MCF 10A (cell line): Measurements from ENCODE around the gene FOLR3. TPM values are rescaled to one million over a fixed set of nuclear protein-coding genes. Genes with fewer than 3 reads are reported as not detected.

Experiments used
- BruUV-seq: library from RNA; stranded (reverse); fragments of 400-500 nt; replicated peaks from 2 replicates; lab custom pipeline; 2021; lab: Mats Ljungman, UMichigan
- CTCF ChIA-PET: fragments of 300-600 bp; sonication (Branson Sonifier 250); formaldehyde crosslinking; extraction: SDS; loops from one replicate; lab custom pipeline; 2021; ENCODE audit warnings: antibody characterized with exemption, inconsistent platforms; lab: Yijun Ruan, JAX
- POLR2A ChIA-PET: fragments of 300-600, 350-650 bp; sonication (Branson Sonifier 250); formaldehyde crosslinking; extraction: SDS; loops from one replicate; lab custom pipeline; 2020; ENCODE audit warnings: antibody characterized with exemption, inconsistent platforms; lab: Yijun Ruan, JAX
- DNase-seq: peaks from one replicate; pipeline ENCODE4 v3.0.0-alpha.2; 2018; ENCODE audit not compliant: unreplicated experiment
- H3K27ac Mint-ChIP-seq: one replicate; pipeline ENCODE4 v1.8.0; 2022; ENCODE audit warnings: mild to moderate bottlenecking, low read depth, mixed read lengths; ENCODE audit not compliant: unreplicated experiment
- H3K27me3 Mint-ChIP-seq: one replicate; pipeline ENCODE4 v1.8.0; 2022; ENCODE audit warnings: mixed read lengths; ENCODE audit not compliant: insufficient read depth, unreplicated experiment
- H3K36me3 Mint-ChIP-seq: one replicate; pipeline ENCODE4 v1.8.0; 2022; ENCODE audit warnings: mild to moderate bottlenecking, moderate library complexity, mixed read lengths; ENCODE audit not compliant: insufficient read depth, unreplicated experiment
- H3K4me1 Mint-ChIP-seq: one replicate; pipeline ENCODE4 v1.8.0; 2022; ENCODE audit warnings: mixed read lengths; ENCODE audit not compliant: insufficient read depth, unreplicated experiment
- H3K4me3 Mint-ChIP-seq: one replicate; pipeline ENCODE4 v1.8.0; 2022; ENCODE audit warnings: mild to moderate bottlenecking, moderate library complexity, mixed read lengths; ENCODE audit not compliant: unreplicated experiment
- H3K9me3 Mint-ChIP-seq: one replicate; pipeline ENCODE4 v1.8.0; 2022; ENCODE audit warnings: mixed read lengths; ENCODE audit not compliant: unreplicated experiment
- CTCF ChIP-seq: fragments of 200-600 bp; IDR thresholded peaks from one replicate; pipeline ENCODE4 v1.8.0; 2022; ENCODE audit warnings: antibody characterized with exemption, mild to moderate bottlenecking; ENCODE audit not compliant: unreplicated experiment
- intact Hi-C: fragments of 100-400 bp; cut with micrococcal nuclease; formaldehyde crosslinking; loops from 2 replicates; pipeline ENCODE4 v1.14.1; 2022
- total RNA-seq: library from RNA; stranded (reverse); gene quantifications from 2 replicates; pipeline ENCODE4 v1.2.3, GENCODE V29; 2022

The FOLR3 gene
- total RNA-seq, 1 experiment from 2014 or later = 2.0 TPM

GRCh38 chr11:72100009-72100408 lies 35.5 kb upstream of the FOLR3 start:
- intact Hi-C loops = no loop called here
- peaks cover 69% of the 10 kb centered on the region for H3K36me3 Mint-ChIP-seq
- no TSS peak for BruUV-seq
- POLR2A ChIA-PET = interaction anchor here (0.9 to 6.7 kb wide), 10 partner anchors 8 to 123 kb away, joined by 3 to 73 read pairs (median 12); partner anchors contain the start of gene ANAPC15
- H3K27me3 Mint-ChIP-seq = no peaks in the 10 kb centered on the region
- no peak for TF ChIP-seq CTCF
- CTCF ChIA-PET = interaction anchor here (0.6 to 6.3 kb wide), 6 partner anchors 9 to 83 kb away, joined by 3 to 47 read pairs (median 28); no protein-coding TSS in a partner anchor
- no peak for DNase-seq
- peaks cover 43% of the 10 kb centered on the region for H3K4me1 Mint-ChIP-seq
- no peaks in the 10 kb centered on the region for H3K9me3 Mint-ChIP-seq
- H3K4me3 Mint-ChIP-seq = no peak overlapping the region
- peak overlapping the region; percentile 100 for H3K27ac Mint-ChIP-seq

GRCh38 chr11:72100462-72100861 lies 35.1 kb upstream of the FOLR3 start:
- Mint-ChIP-seq H3K27me3 (no peaks in the 10 kb centered on the region), H3K27ac (peak overlapping the region; percentile 100), H3K9me3 (no peaks in the 10 kb centered on the region), H3K36me3 (peaks cover 67% of the 10 kb centered on the region), H3K4me1 (peaks cover 43% of the 10 kb centered on the region), H3K4me3 (no peak overlapping the region)
- no peak for DNase-seq
- no TSS peak for BruUV-seq
- intact Hi-C loops = no loop called here
- CTCF ChIA-PET = interaction anchor here (0.6 to 6.3 kb wide), 8 partner anchors 10 to 314 kb away, joined by 3 to 47 read pairs (median 16); no protein-coding TSS in a partner anchor
- POLR2A ChIA-PET = interaction anchor here (0.9 to 6.7 kb wide), 10 partner anchors 8 to 122 kb away, joined by 3 to 73 read pairs (median 12); partner anchors contain the start of gene ANAPC15
- TF ChIP-seq CTCF = no peak

GRCh38 chr11:72102162-72102561 lies 33.4 kb upstream of the FOLR3 start:
- H3K36me3 Mint-ChIP-seq = peaks cover 57% of the 10 kb centered on the region
- H3K4me1 Mint-ChIP-seq = peaks cover 43% of the 10 kb centered on the region
- H3K4me3 Mint-ChIP-seq = peak overlapping the region; percentile 100
- H3K27me3 Mint-ChIP-seq = no peaks in the 10 kb centered on the region
- TF ChIP-seq CTCF = no peak
- no peak for DNase-seq
- peak overlapping the region; percentile 100 for H3K27ac Mint-ChIP-seq
- no TSS peak for BruUV-seq
- POLR2A ChIA-PET = interaction anchor here (0.7 to 6.7 kb wide), 25 partner anchors 10 to 329 kb away, joined by 3 to 73 read pairs (median 5); partner anchors contain the start of genes ANAPC15, INPPL1 and RNF121
- H3K9me3 Mint-ChIP-seq = no peaks in the 10 kb centered on the region
- intact Hi-C loops = loop anchor here (2.0 kb wide), 1 partner anchor 123 kb away; the partner anchor contains the start of gene INPPL1
- CTCF ChIA-PET = interaction anchor here (0.8 to 6.3 kb wide), 9 partner anchors 9 to 344 kb away, joined by 3 to 47 read pairs (median 8); no protein-coding TSS in a partner anchor

GRCh38 chr11:72102631-72102945 lies 32.9 kb upstream of the FOLR3 start:
- ChIA-PET POLR2A (interaction anchor here (0.7 to 6.7 kb wide), 23 partner anchors 10 to 328 kb away, joined by 3 to 73 read pairs (median 5); partner anchors contain the start of genes ANAPC15 and RNF121), CTCF (interaction anchor here (0.8 to 6.3 kb wide), 8 partner anchors 8 to 343 kb away, joined by 3 to 47 read pairs (median 6); no protein-coding TSS in a partner anchor)
- no peak for DNase-seq
- Mint-ChIP-seq H3K9me3 (no peaks in the 10 kb centered on the region), H3K27ac (peak overlapping the region; percentile 100), H3K27me3 (no peaks in the 10 kb centered on the region), H3K36me3 (peaks cover 55% of the 10 kb centered on the region), H3K4me3 (peak overlapping the region; percentile 100), H3K4me1 (peaks cover 43% of the 10 kb centered on the region)
- TF ChIP-seq CTCF = no peak
- intact Hi-C loops = loop anchor here (2.0 kb wide), 1 partner anchor 122 kb away; the partner anchor contains the start of gene INPPL1
- BruUV-seq = no TSS peak
